ENCODE results near the gene TSGA10IP.
"Not testable (repeated sequence)": the region's sequence is repeated elsewhere in the genome, so short reads cannot be mapped to it uniquely, and the experiment has no call there.

Gene TSGA10IP

GRCh38 chr11:65947603-65948125, 2.4 kb downstream of the TSGA10IP start:
- DNase-seq = no peak

GRCh38 chr11:65950711-65951110, 5.4 kb downstream of the TSGA10IP start:
- DNase-seq = not testable (repeated sequence)

- not testable (repeated sequence) for DNase-seq
Measured at GRCh38 chr11:65951641-65952040, 6.4 kb downstream of the TSGA10IP start.

- DNase-seq = no peak
Measured at GRCh38 chr11:65952052-65952521, 6.8 kb downstream of the TSGA10IP start.

- DNase-seq = no peak
Measured at GRCh38 chr11:65953471-65953870, 8.2 kb downstream of the TSGA10IP start.

GRCh38 chr11:65954771-65955170, 9.5 kb downstream of the TSGA10IP start:
- DNase-seq = no peak

GRCh38 chr11:65958291-65958690, 13.0 kb downstream of the TSGA10IP start:
- DNase-seq = no peak

- DNase-seq = no peak
Measured at GRCh38 chr11:65958774-65959420, 13.6 kb downstream of the TSGA10IP start.

GRCh38 chr11:65960824-65961266, 15.6 kb downstream of the TSGA10IP start:
- no peak for DNase-seq

GRCh38 chr11:65961267-65962140, 16.2 kb downstream of the TSGA10IP start, which contains the start of gene SART1:
TSS of gene SART1 (plus strand) at chr11:65961734. CDS start at chr11:65961781, 47 bp downstream.
- DNase-seq = peak; percentile 90

- no peak for DNase-seq
Measured at GRCh38 chr11:65962141-65962564, 16.9 kb downstream of the TSGA10IP start.

- no peak for DNase-seq
Measured at GRCh38 chr11:65964906-65965305, 19.6 kb downstream of the TSGA10IP start.

GRCh38 chr11:65965986-65966762, 20.9 kb downstream of the TSGA10IP start:
- no peak for DNase-seq

GRCh38 chr11:65967329-65967934, 22.2 kb downstream of the TSGA10IP start:
- DNase-seq = no peak

- DNase-seq = no peak
Measured at GRCh38 chr11:65968600-65969482, 23.6 kb downstream of the TSGA10IP start.

GRCh38 chr11:65972116-65972515, 26.8 kb downstream of the TSGA10IP start:
- no peak for DNase-seq

- DNase-seq = no peak
Measured at GRCh38 chr11:65973439-65974110, 28.3 kb downstream of the TSGA10IP start.

GRCh38 chr11:65975771-65976170, 30.5 kb downstream of the TSGA10IP start:
- DNase-seq = no peak

- DNase-seq = no peak
Measured at GRCh38 chr11:65976216-65977176, 31.2 kb downstream of the TSGA10IP start.
